ENCODE results near the gene NUDC. TPM values are rescaled to one million over a fixed set of nuclear protein-coding genes. Genes with fewer than 3 reads are reported as not detected.

The NUDC gene
- total RNA-seq, 2 donors from 2014 or later, result 31.3 to 33.2 TPM

GRCh38 chr1:26951821-26952497 is 30.4 kb downstream of the NUDC start:
- no peaks in the 10 kb centered on the region for H3K4me1 ChIP-seq
- intact Hi-C loops (cut with DNase I), result no loop called here
- ATAC-seq (no peak), DNase-seq (no peak)
- no peak for TF ChIP-seq CTCF (IDR thresholded peaks at IDR 0.05)
- TF ChIP-seq POLR2A (IDR thresholded peaks at IDR 0.05), result no peak
- H3K36me3 ChIP-seq (replicated peaks in 1 of 2; ENCODE audit: insufficient read depth in 1 of 2, low read depth in 2 of 2), result no peaks in the 10 kb centered on the region
- 80 to 94% methylated on average over 3 to 18 of the region's 24 CpGs for WGBS, 2 donors
- no peak overlapping the region for H3K4me3 ChIP-seq
- no peaks in the 10 kb centered on the region for H3K27me3 ChIP-seq
- no peak overlapping the region for H3K27ac ChIP-seq
- H3K9me3 ChIP-seq, result no peaks in the 10 kb centered on the region

GRCh38 chr1:26953374-26953773 is 31.8 kb downstream of the NUDC start:
- DNase-seq, result no peak
- Histone ChIP-seq H3K4me3 (no peak overlapping the region), H3K4me1 (peaks cover 2% of the 10 kb centered on the region), H3K36me3 (replicated peaks in 1 of 2; ENCODE audit: insufficient read depth in 1 of 2, low read depth in 2 of 2) (no peaks in the 10 kb centered on the region), H3K27ac (no peak overlapping the region), H3K9me3 (no peaks in the 10 kb centered on the region), H3K27me3 (no peaks in the 10 kb centered on the region)
- 95 to 97% methylated on average over 5 of the region's 5 CpGs for WGBS, 2 donors
- TF ChIP-seq CTCF (IDR thresholded peaks at IDR 0.05) (no peak), POLR2A (IDR thresholded peaks at IDR 0.05) (no peak)
- ATAC-seq, result no peak
- intact Hi-C loops (cut with DNase I), result no loop called here

- no peak for DNase-seq
- WGBS, 2 donors, result 93 to 99% methylated on average over 3 of the region's 3 CpGs
- ATAC-seq, result no peak
- intact Hi-C loops (cut with DNase I), result no loop called here
- Histone ChIP-seq H3K4me3 (no peak overlapping the region), H3K27ac (no peak overlapping the region), H3K4me1 (peaks cover 20% of the 10 kb centered on the region), H3K36me3 (replicated peaks in 1 of 2; ENCODE audit: insufficient read depth in 1 of 2, low read depth in 2 of 2) (no peaks in the 10 kb centered on the region), H3K27me3 (no peaks in the 10 kb centered on the region), H3K9me3 (no peaks in the 10 kb centered on the region)
- TF ChIP-seq POLR2A (IDR thresholded peaks at IDR 0.05), result no peak
- TF ChIP-seq CTCF (IDR thresholded peaks at IDR 0.05), result no peak
These were observed 34.8 kb downstream of the NUDC start for GRCh38 chr1:26956321-26956720.

- intact Hi-C loops (cut with DNase I), result no loop called here
- H3K4me3 ChIP-seq, result no peak overlapping the region
- no peaks in the 10 kb centered on the region for H3K9me3 ChIP-seq
- no peaks in the 10 kb centered on the region for H3K36me3 ChIP-seq (replicated peaks in 1 of 2; ENCODE audit: insufficient read depth in 1 of 2, low read depth in 2 of 2)
- WGBS, 2 donors, result 92 to 97% methylated on average over 3 of the region's 3 CpGs
- no peak for TF ChIP-seq CTCF (IDR thresholded peaks at IDR 0.05)
- TF ChIP-seq POLR2A (IDR thresholded peaks at IDR 0.05), result no peak
- DNase-seq (no peak), ATAC-seq (no peak)
- H3K27me3 ChIP-seq, result no peaks in the 10 kb centered on the region
- peaks cover 27% of the 10 kb centered on the region for H3K4me1 ChIP-seq
- no peak overlapping the region for H3K27ac ChIP-seq
These were observed 35.8 kb downstream of the NUDC start for GRCh38 chr1:26957306-26957705.

GRCh38 chr1:26959270-26959669 is 37.7 kb downstream of the NUDC start:
- DNase-seq (no peak), ATAC-seq (no peak)
- Histone ChIP-seq H3K9me3 (no peaks in the 10 kb centered on the region), H3K4me1 (peaks cover 27% of the 10 kb centered on the region), H3K4me3 (peak overlapping the region; percentile 95 to 97), H3K27me3 (no peaks in the 10 kb centered on the region), H3K27ac (peak overlapping the region in 3 of 4 donors; percentile 82 to 90 (median 87)), H3K36me3 (replicated peaks in 1 of 2; ENCODE audit: insufficient read depth in 1 of 2, low read depth in 2 of 2) (no peaks in the 10 kb centered on the region)
- TF ChIP-seq POLR2A (IDR thresholded peaks at IDR 0.05) (no peak), CTCF (IDR thresholded peaks at IDR 0.05) (no peak)
- WGBS, 2 donors, result 9 to 13% methylated on average over 12 to 13 of the region's 13 CpGs
- intact Hi-C loops (cut with DNase I), result no loop called here

Measured in body of pancreas (tissue), 4 donors.